HEK293T (cell line): Measurements from ENCODE around the gene RNF148.

Experiments
- BHLHE40 ChIP-seq: fragments of 450-650 bp; IDR thresholded peaks from 2 replicates; pipeline ENCODE4 v1.6.1; 2016; ENCODE audit warnings: mild to moderate bottlenecking, moderate library complexity, borderline replicate concordance
- CTBP1 ChIP-seq: fragments of 450-650 bp; IDR thresholded peaks from 2 replicates; pipeline ENCODE4 v1.6.1; 2016; ENCODE audit warnings: borderline replicate concordance
- FOXA1 ChIP-seq: fragments of 450-650 bp; IDR thresholded peaks from 2 replicates; pipeline ENCODE4 v1.6.1; 2016; ENCODE audit warnings: mild to moderate bottlenecking
- FOXM1 ChIP-seq: fragments of 450-650 bp; IDR thresholded peaks from 2 replicates; pipeline ENCODE4 v1.6.1; 2017; ENCODE audit warnings: mild to moderate bottlenecking, borderline replicate concordance
- SP1 ChIP-seq: fragments of 450-650 bp; IDR thresholded peaks from 2 replicates; pipeline ENCODE4 v1.6.1; 2017
- TARDBP ChIP-seq: fragments of 450-650 bp; IDR thresholded peaks from 2 replicates; pipeline ENCODE4 v1.6.1; 2016
- ZNF384 ChIP-seq: fragments of 450-650 bp; IDR thresholded peaks from 2 replicates; pipeline ENCODE4 v1.6.1; 2016
- TF ChIP-seq, protein P1 (sequence below): fragments of 450-650 bp; IDR thresholded peaks from 2 replicates; pipeline ENCODE4 v1.6.1; 2016

DNA sequence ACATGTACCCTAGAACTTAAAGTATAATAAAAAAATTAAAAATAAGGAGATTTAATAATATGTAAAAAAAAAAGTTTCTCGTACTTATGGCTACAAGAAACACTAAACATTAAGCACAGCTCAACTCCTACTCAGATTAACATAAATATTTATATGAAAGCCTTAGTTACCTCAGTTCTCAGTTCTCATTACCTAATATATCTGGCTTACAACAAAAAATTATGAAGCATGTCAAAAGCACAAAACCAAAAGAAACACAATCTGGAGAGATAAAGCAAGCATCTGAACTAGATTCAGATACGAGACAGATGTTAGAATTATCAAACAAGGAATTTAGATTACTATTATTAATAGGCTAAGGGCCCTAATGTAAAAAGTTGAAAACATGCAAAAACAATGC lies 43.9 kb downstream of the RNF148 start:
- TF ChIP-seq SP1: no peak
- TF ChIP-seq CTBP1: no peak
- no peak for TF ChIP-seq FOXA1
- TF ChIP-seq ZNF384: no peak
- TF ChIP-seq TARDBP: no peak
- TF ChIP-seq FOXM1: no peak
- TF ChIP-seq, protein P1, sequence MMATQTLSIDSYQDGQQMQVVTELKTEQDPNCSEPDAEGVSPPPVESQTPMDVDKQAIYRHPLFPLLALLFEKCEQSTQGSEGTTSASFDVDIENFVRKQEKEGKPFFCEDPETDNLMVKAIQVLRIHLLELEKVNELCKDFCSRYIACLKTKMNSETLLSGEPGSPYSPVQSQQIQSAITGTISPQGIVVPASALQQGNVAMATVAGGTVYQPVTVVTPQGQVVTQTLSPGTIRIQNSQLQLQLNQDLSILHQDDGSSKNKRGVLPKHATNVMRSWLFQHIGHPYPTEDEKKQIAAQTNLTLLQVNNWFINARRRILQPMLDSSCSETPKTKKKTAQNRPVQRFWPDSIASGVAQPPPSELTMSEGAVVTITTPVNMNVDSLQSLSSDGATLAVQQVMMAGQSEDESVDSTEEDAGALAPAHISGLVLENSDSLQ: no peak
- no peak for TF ChIP-seq BHLHE40
